Chondrocyte (in vitro differentiated cells): ENCODE measurements around the gene PAX7. TPM values are rescaled to one million over a fixed set of nuclear protein-coding genes. Genes with fewer than 3 reads are reported as not detected.

Experiments
- DNase-seq: peaks from one replicate; pipeline ENCODE4 v3.0.0; 2021; ENCODE audit warnings: mixed read lengths, low spot score
- H3K27ac Mint-ChIP-seq: one replicate; pipeline ENCODE4 v1.8.0; 2021; ENCODE audit warnings: mild to moderate bottlenecking, moderate library complexity, mixed read lengths; ENCODE audit not compliant: unreplicated experiment
- H3K27me3 Mint-ChIP-seq: 2 replicates; pipeline ENCODE4 v1.8.0; 2021; ENCODE audit warnings: low read depth, mixed read lengths
- H3K36me3 Mint-ChIP-seq: 2 replicates; pipeline ENCODE4 v1.8.0; 2021; ENCODE audit warnings: low read depth, mixed read lengths
- H3K4me1 Mint-ChIP-seq: 2 replicates; pipeline ENCODE4 v1.8.0; 2021; ENCODE audit warnings: low read depth, mild to moderate bottlenecking, mixed read lengths
- H3K4me3 Mint-ChIP-seq: one replicate; pipeline ENCODE4 v1.8.0; 2021; ENCODE audit warnings: mild to moderate bottlenecking, moderate library complexity, mixed read lengths; ENCODE audit not compliant: unreplicated experiment
- H3K9me3 Mint-ChIP-seq: 2 replicates; pipeline ENCODE4 v1.8.0; 2021; ENCODE audit warnings: low read depth, mixed read lengths
- total RNA-seq: library from RNA; stranded (reverse); gene quantifications from 3 replicates; pipeline ENCODE4 v1.2.1, GENCODE V29; 2021
- TF ChIP-seq, protein P1 (sequence below): fragments of 200-600 bp; sonication (generic); IDR thresholded peaks from 2 replicates; pipeline ENCODE4 v1.5.0; 2021; ENCODE audit warnings: antibody characterized with exemption, mild to moderate bottlenecking, moderate library complexity

The PAX7 gene
- total RNA-seq, 1 donor from 2014 or later, result not detected

DNA sequence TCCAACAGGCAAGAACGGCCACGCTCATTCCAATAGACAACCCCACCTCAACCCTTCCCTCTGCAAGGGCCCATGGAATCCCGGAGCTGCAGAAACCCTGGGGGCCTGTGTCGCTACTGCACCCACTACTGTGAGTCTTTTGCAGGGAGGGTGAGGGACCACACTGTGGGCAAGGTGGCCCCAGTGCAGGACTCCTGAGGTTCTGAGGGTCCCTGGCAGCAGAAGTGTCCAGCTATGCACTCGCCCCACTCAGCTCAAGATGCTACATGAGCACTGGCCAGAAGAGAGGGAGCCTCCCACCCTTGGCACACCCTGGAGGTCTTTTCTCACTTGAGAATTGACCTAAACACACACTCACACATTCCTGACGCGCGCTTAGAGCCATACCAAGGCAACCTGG, 2.1 kb upstream of the PAX7 start:
- Mint-ChIP-seq H3K27ac (no peak overlapping the region), H3K4me3 (no peak overlapping the region), H3K36me3 (peaks cover 3% of the 10 kb centered on the region), H3K9me3 (no peaks in the 10 kb centered on the region), H3K27me3 (peaks cover 92% of the 10 kb centered on the region), H3K4me1 (peaks cover 4% of the 10 kb centered on the region)
- TF ChIP-seq, protein P1, sequence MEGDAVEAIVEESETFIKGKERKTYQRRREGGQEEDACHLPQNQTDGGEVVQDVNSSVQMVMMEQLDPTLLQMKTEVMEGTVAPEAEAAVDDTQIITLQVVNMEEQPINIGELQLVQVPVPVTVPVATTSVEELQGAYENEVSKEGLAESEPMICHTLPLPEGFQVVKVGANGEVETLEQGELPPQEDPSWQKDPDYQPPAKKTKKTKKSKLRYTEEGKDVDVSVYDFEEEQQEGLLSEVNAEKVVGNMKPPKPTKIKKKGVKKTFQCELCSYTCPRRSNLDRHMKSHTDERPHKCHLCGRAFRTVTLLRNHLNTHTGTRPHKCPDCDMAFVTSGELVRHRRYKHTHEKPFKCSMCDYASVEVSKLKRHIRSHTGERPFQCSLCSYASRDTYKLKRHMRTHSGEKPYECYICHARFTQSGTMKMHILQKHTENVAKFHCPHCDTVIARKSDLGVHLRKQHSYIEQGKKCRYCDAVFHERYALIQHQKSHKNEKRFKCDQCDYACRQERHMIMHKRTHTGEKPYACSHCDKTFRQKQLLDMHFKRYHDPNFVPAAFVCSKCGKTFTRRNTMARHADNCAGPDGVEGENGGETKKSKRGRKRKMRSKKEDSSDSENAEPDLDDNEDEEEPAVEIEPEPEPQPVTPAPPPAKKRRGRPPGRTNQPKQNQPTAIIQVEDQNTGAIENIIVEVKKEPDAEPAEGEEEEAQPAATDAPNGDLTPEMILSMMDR, result no peak
- DNase-seq, result no peak

DNA sequence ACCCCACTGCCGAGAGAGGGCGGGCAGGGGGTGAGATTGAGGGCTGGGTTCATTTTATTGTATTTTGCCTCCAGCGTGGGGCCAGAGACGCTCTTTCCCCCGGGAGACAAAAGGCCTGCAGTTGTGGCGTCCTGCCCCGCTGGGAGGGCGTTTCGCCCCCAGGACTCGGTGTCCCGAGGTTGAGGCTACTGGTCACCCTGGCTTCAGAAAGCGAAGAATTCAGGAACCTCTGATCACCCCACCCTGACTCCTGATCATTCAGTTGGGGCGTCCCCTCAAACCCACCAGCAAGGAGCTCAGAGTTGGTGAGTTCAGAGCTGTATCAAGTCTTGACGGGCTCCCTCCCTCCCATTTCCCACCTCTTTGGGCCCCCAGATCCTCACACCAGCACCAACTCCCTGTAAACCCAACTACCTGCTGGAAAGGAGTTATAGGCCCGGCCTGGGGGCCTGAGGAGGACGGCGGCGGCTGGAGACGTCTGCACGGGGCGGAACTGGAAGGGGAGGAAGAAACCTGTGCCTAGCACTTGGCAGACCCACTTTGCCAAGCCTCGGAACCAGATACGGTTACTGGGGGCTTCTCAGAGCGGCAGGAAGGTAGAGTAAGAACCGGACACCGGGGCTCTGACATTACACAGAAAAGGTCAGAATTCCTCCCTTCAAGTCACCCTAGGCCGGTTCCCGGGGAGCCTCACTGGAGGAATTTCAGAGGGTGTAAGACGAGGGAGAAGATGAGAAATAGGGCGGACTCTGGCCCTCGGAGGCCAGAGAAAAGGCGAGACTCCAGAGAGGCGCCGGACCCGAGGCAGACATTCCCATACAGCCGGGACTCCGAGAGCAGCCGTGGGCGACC, 761 bp upstream of the PAX7 start:
- Mint-ChIP-seq H3K4me3 (no peak overlapping the region), H3K36me3 (peaks cover 3% of the 10 kb centered on the region), H3K27me3 (peaks cover 90% of the 10 kb centered on the region), H3K27ac (no peak overlapping the region), H3K4me1 (peaks cover 4% of the 10 kb centered on the region), H3K9me3 (no peaks in the 10 kb centered on the region)
- TF ChIP-seq, protein P1, result no peak
- no peak for DNase-seq

DNA sequence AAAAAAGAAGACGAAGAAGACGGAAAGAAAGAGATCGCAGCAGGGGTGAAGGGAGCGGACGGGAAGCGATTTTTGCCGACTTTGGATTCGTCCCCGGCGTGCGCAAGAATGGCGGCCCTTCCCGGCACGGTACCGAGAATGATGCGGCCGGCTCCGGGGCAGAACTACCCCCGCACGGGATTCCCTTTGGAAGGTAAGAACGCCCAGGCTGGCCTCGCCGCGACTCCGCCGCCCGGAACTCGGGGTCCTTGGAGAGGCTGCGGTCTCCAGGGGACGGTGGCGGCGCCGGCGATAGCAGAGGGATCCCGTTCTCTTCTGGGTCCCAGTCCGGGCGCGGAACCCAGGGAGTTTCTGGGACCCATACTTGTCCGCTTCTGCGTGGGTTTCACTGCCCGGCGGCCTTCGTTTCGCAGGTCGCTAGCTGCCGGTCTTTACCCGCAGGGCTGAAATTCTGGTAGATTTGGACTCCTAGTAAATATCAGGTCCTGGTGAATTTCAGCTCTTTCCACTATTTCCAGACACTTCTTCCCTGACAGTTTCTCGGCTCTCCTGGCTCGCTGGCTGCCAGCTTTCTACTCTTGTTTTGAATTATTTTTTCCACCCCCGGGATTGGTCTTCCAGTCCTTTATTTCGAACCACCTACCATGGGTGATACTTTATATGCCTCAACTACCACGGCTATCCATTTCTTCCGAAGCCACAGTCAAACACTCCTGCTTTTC, 1.0 kb downstream of the PAX7 start:
- Mint-ChIP-seq H3K4me1 (peaks cover 7% of the 10 kb centered on the region), H3K27ac (no peak overlapping the region), H3K4me3 (no peak overlapping the region), H3K36me3 (peaks cover 3% of the 10 kb centered on the region), H3K27me3 (peaks cover 89% of the 10 kb centered on the region), H3K9me3 (no peaks in the 10 kb centered on the region)
- DNase-seq, result no peak
- TF ChIP-seq, protein P1, result no peak

DNA sequence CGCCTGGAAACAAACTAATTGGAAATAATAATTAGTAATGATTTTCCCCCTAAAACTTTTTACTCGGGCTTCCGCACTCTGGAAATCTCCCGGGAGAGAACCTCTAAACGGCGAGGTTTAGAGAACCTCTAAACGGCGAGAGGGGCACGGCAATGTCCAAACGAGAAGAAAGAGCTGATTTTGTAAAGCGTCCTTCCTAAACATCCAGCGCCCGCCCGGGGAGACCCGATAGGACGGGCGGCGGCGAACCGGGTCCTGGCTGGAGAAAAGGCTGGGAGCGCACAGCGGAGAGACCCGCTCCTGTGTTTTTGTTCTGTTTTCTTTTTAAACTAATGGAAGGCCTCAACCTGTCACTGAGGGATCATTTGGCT, 1.6 kb downstream of the PAX7 start:
- H3K4me3 Mint-ChIP-seq, result no peak overlapping the region
- H3K4me1 Mint-ChIP-seq, result peaks cover 11% of the 10 kb centered on the region
- no peak for DNase-seq
- no peaks in the 10 kb centered on the region for H3K9me3 Mint-ChIP-seq
- peaks cover 3% of the 10 kb centered on the region for H3K36me3 Mint-ChIP-seq
- H3K27ac Mint-ChIP-seq, result no peak overlapping the region
- TF ChIP-seq, protein P1, result no peak
- H3K27me3 Mint-ChIP-seq, result peaks cover 89% of the 10 kb centered on the region

DNA sequence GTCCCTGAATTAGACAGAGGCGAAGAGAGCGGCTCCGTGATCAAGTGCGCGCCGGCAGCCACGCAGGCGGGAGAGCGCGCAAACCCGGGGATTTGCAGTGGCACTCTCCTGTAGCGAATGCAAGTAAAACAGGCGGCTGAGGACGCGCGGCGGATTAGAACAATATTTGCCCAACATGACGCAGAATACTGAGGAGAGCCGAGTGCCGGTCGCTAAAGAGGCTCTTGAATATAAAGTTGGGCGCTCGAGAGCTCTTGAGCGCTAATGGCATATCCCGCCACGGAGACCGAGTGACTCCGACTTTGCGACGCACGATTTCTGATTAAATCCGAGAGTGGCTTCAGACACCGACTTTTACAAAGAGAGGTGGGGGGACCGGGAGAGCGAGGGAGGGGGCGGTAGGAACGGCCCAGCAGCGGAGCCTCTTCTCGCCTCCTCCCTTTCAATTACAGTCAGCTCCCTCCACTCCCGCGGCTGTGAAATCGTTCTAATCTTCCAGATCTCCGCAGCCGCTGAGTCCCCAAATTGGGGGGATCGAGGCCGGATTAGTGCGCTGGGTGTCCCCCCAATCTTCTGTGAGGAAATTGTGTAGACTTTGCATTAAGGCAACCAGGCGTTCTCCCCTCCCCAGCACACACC, 2.3 kb downstream of the PAX7 start:
- no peaks in the 10 kb centered on the region for H3K9me3 Mint-ChIP-seq
- peaks cover 11% of the 10 kb centered on the region for H3K4me1 Mint-ChIP-seq
- H3K36me3 Mint-ChIP-seq, result peaks cover 1% of the 10 kb centered on the region
- TF ChIP-seq, protein P1, result no peak
- DNase-seq, result no peak
- H3K27me3 Mint-ChIP-seq, result peaks cover 87% of the 10 kb centered on the region
- H3K4me3 Mint-ChIP-seq, result no peak overlapping the region
- H3K27ac Mint-ChIP-seq, result no peak overlapping the region
